HepG2 (cell line): ENCODE data around the gene ABCF1. TPM values are rescaled to one million over a fixed set of nuclear protein-coding genes. Genes with fewer than 3 reads are reported as not detected.
A peak's percentile ranks its signal among the peaks of the same experiment; 100 is the strongest.

Experiments
- AKAP8 ChIP-seq: sonication (generic); formaldehyde crosslinking; IDR thresholded peaks from 2 replicates; pipeline ENCODE4 v1.5.1; 2020; ENCODE audit warnings: mild to moderate bottlenecking, missing genetic modification reagents
- ATF7 ChIP-seq, 2 experiments: fragments of 450-650 bp in 1 of 2; sonication (generic) in 1 of 2; formaldehyde crosslinking in 1 of 2; IDR thresholded peaks; 2 replicates each; pipeline versions ENCODE4 v1.4.0 to v1.6.1; 2016 to 2020; ENCODE audit warnings: antibody characterized with exemption in 1 of 2, mild to moderate bottlenecking in 1 of 2, missing genetic modification reagents in 1 of 2
- CCDC6 ChIP-seq: sonication (generic); formaldehyde crosslinking; IDR thresholded peaks from 2 replicates; pipeline ENCODE4 v1.8.1; 2022; ENCODE audit warnings: mild to moderate bottlenecking, missing genetic modification reagents, moderate library complexity
- FLYWCH1 ChIP-seq: sonication (generic); formaldehyde crosslinking; IDR thresholded peaks from 2 replicates; pipeline ENCODE4 v1.8.1; 2023; ENCODE audit warnings: mild to moderate bottlenecking, missing genetic modification reagents
- ISL2 ChIP-seq: sonication (generic); formaldehyde crosslinking; IDR thresholded peaks from 2 replicates; pipeline ENCODE4 v1.5.0; 2020; ENCODE audit warnings: missing genetic modification reagents
- KDM5B ChIP-seq: sonication (generic); formaldehyde crosslinking; IDR thresholded peaks from 2 replicates; pipeline ENCODE4 v1.4.0; 2020; ENCODE audit warnings: missing genetic modification reagents, mild to moderate bottlenecking, borderline replicate concordance
- NFAT5 ChIP-seq: sonication (generic); formaldehyde crosslinking; IDR thresholded peaks from 2 replicates; pipeline ENCODE4 v1.4.0; 2020; ENCODE audit warnings: missing genetic modification reagents
- NPAS2 ChIP-seq: sonication (generic); formaldehyde crosslinking; IDR thresholded peaks from 2 replicates; pipeline ENCODE4 v1.8.0; 2022; ENCODE audit warnings: mild to moderate bottlenecking, missing genetic modification reagents, borderline replicate concordance
- RFX5 ChIP-seq: IDR thresholded peaks from 2 replicates; pipeline ENCODE4 v1.6.1; 2011; ENCODE audit warnings: low read depth, low read length, improper control_type of control experiment
- SNAPC5 ChIP-seq: sonication (generic); formaldehyde crosslinking; IDR thresholded peaks from 2 replicates; pipeline ENCODE4 v1.8.1; 2023; ENCODE audit warnings: mild to moderate bottlenecking, missing genetic modification reagents, borderline replicate concordance
- STAG1 ChIP-seq: sonication (generic); formaldehyde crosslinking; IDR thresholded peaks from 2 replicates; pipeline ENCODE4 v1.4.0; 2020; ENCODE audit warnings: missing genetic modification reagents
- TAF1 ChIP-seq: sonication (generic); formaldehyde crosslinking; IDR thresholded peaks from 2 replicates; pipeline ENCODE4 v1.4.0; 2020; ENCODE audit warnings: missing genetic modification reagents
- TSC22D2 ChIP-seq: sonication (generic); formaldehyde crosslinking; IDR thresholded peaks from 2 replicates; pipeline ENCODE4 v1.5.1; 2020; ENCODE audit warnings: missing genetic modification reagents, mild to moderate bottlenecking, borderline replicate concordance
- U2AF1 ChIP-seq: fragments of 200-400 bp; formaldehyde crosslinking; optimal IDR thresholded peaks from 2 replicates; pipeline ENCODE3; 2017; ENCODE audit warnings: mild to moderate bottlenecking, low read depth, low read length
- ZKSCAN8 ChIP-seq: IDR thresholded peaks from 2 replicates; pipeline ENCODE4 v1.6.1; 2016; ENCODE audit warnings: borderline replicate concordance, missing genetic modification reagents, missing compliant biosample characterization
- ZNF256 ChIP-seq: sonication (generic); formaldehyde crosslinking; conservative IDR thresholded peaks from 2 replicates; pipeline ENCODE4 v1.4.0; 2020; ENCODE audit warnings: missing genetic modification reagents
- ZNF484 ChIP-seq: sonication (generic); formaldehyde crosslinking; IDR thresholded peaks from 2 replicates; pipeline ENCODE4 v1.5.1; 2020; ENCODE audit warnings: mild to moderate bottlenecking, low read depth, missing genetic modification reagents, borderline replicate concordance
- ZSCAN20 ChIP-seq: sonication (generic); formaldehyde crosslinking; IDR thresholded peaks from 2 replicates; pipeline ENCODE4 v1.4.0; 2020; ENCODE audit warnings: missing genetic modification reagents, mild to moderate bottlenecking, borderline replicate concordance
- polyA plus RNA-seq, 8 experiments: library from polyadenylated mRNA; depleted of rRNA in 3 of 8; stranded (reverse) in 7 of 8; unstranded in 1 of 8; fragments of >200 nt; fragmentation: Illumina TruSeq in 4 of 8; extraction: Trizol in 4 of 8; gene quantifications; 2 replicates each; pipeline versions ENCODE4 v1.2.1 to v1.2.3, GENCODE V29; 2011 to 2016; ENCODE audit warnings: low read depth in 4 of 8, missing spikeins in 1 of 8, mixed read lengths in 1 of 8; ENCODE audit not compliant: insufficient read depth in 1 of 8
- total RNA-seq, 5 experiments: library from RNA; depleted of rRNA; stranded (reverse); fragments of >200 nt; fragmentation: Illumina TruSeq; extraction: Trizol; gene quantifications; 2 replicates each; pipeline ENCODE4 v1.2.3, GENCODE V29; 2016; ENCODE audit warnings: low read depth in 1 of 5
- TF ChIP-seq, protein P1 (sequence below): sonication (generic); formaldehyde crosslinking; IDR thresholded peaks from 2 replicates; pipeline ENCODE4 v1.5.1; 2020; ENCODE audit warnings: mild to moderate bottlenecking, missing genetic modification reagents, moderate library complexity

Gene ABCF1
- total and polyA plus RNA-seq, 2 of the 13 experiments (the other 11 are each of a cell fraction or from before 2014, with no cell fraction given): 25.4 to 98.9 TPM

GRCh38 chr6:30614843-30615218 is 43.6 kb downstream of the ABCF1 start (continued):
- TF ChIP-seq ZSCAN20 (no peak), NFAT5 (CRISPR knock-in tag) (no peak), KDM5B (CRISPR knock-in tag) (no peak), FLYWCH1 (CRISPR knock-in tag) (no peak), TAF1 (CRISPR knock-in tag) (peak; percentile 68; the same call in 1 of the 2 replicates), SNAPC5 (CRISPR knock-in tag) (no peak), CCDC6 (CRISPR knock-in tag) (no peak), ZNF256 (CRISPR knock-in tag) (no peak), RFX5 (0 out of 2 replicates have a peak, but pooled peaks have one; percentile 41), ZKSCAN8 (no peak; the same call in 1 of the 2 replicates), NPAS2 (CRISPR knock-in tag) (no peak), TSC22D2 (CRISPR knock-in tag) (0 out of 2 replicates have a peak, but pooled peaks have one; percentile 0), STAG1 (no peak), ATF7 (IDR thresholded peaks at IDR 0.05) (peak; percentile 86), ATF7 (CRISPR knock-in tag; IDR thresholded peaks at IDR 0.05) (peak; percentile 84; the same call in 1 of the 2 replicates), ISL2 (CRISPR knock-in tag) (0 out of 2 replicates have a peak, but pooled peaks have one; percentile 20), U2AF1 (no peak), AKAP8 (CRISPR knock-in tag) (no peak), ZNF484 (no peak)
- TF ChIP-seq, protein P1, sequence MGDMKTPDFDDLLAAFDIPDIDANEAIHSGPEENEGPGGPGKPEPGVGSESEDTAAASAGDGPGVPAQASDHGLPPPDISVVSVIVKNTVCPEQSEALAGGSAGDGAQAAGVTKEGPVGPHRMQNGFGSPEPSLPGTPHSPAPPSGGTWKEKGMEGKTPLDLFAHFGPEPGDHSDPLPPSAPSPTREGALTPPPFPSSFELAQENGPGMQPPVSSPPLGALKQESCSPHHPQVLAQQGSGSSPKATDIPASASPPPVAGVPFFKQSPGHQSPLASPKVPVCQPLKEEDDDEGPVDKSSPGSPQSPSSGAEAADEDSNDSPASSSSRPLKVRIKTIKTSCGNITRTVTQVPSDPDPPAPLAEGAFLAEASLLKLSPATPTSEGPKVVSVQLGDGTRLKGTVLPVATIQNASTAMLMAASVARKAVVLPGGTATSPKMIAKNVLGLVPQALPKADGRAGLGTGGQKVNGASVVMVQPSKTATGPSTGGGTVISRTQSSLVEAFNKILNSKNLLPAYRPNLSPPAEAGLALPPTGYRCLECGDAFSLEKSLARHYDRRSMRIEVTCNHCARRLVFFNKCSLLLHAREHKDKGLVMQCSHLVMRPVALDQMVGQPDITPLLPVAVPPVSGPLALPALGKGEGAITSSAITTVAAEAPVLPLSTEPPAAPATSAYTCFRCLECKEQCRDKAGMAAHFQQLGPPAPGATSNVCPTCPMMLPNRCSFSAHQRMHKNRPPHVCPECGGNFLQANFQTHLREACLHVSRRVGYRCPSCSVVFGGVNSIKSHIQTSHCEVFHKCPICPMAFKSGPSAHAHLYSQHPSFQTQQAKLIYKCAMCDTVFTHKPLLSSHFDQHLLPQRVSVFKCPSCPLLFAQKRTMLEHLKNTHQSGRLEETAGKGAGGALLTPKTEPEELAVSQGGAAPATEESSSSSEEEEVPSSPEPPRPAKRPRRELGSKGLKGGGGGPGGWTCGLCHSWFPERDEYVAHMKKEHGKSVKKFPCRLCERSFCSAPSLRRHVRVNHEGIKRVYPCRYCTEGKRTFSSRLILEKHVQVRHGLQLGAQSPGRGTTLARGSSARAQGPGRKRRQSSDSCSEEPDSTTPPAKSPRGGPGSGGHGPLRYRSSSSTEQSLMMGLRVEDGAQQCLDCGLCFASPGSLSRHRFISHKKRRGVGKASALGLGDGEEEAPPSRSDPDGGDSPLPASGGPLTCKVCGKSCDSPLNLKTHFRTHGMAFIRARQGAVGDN (CRISPR knock-in tag): no peak
